Measurements from ENCODE around the gene SIL1. TPM values are rescaled to one million over a fixed set of nuclear protein-coding genes. Genes with fewer than 3 reads are reported as not detected.

The SIL1 gene
- total and polyA plus RNA-seq, 2 donors from 2014 or later, result 48.6 to 91.7 TPM

GRCh38 chr5:139088024-139088423 lies 110.1 kb downstream of the SIL1 start:
- Histone ChIP-seq H3K36me3 (ENCODE audit: control insufficient read depth in 2 of 3, insufficient read depth in 3 of 3, low read length in 3 of 3) (no peaks in the 10 kb centered on the region), H3K4me3 (ENCODE audit: low read length in 3 of 3) (no peak overlapping the region), H3K27ac (ENCODE audit: low read depth in 2 of 2, low read length in 2 of 2) (no peak overlapping the region), H3K4me1 (ENCODE audit: control insufficient read depth in 2 of 3, insufficient read depth in 2 of 3, low read depth in 1 of 3, low read length in 3 of 3) (peaks cover 0 to 3% (median 0%) of the 10 kb centered on the region in 3 donors), H3K27me3 (ENCODE audit: control insufficient read depth, insufficient read depth, low read length) (no peaks in the 10 kb centered on the region), H3K9me3 (ENCODE audit: control insufficient read depth in 2 of 3, insufficient read depth in 1 of 3, low read length in 3 of 3) (no peaks in the 10 kb centered on the region), H3K9ac (ENCODE audit: low read length in 3 of 3) (no peak overlapping the region)
- intact Hi-C loops (cut with DNase I), result no loop called here
- no peak for TF ChIP-seq CTCF (IDR thresholded peaks at IDR 0.05; ENCODE audit: borderline replicate concordance, extremely low read depth, insufficient read depth)
- FAIRE-seq, result no peak
- no peak for DNase-seq

- no peaks in the 10 kb centered on the region for H3K4me1 ChIP-seq (ENCODE audit: control insufficient read depth in 2 of 3, insufficient read depth in 2 of 3, low read depth in 1 of 3, low read length in 3 of 3)
- no peak overlapping the region for H3K9ac ChIP-seq (ENCODE audit: low read length in 3 of 3)
- no peak for TF ChIP-seq CTCF (IDR thresholded peaks at IDR 0.05; ENCODE audit: borderline replicate concordance, extremely low read depth, insufficient read depth)
- intact Hi-C loops (cut with DNase I), result no loop called here
- H3K4me3 ChIP-seq (ENCODE audit: low read length in 3 of 3), result no peak overlapping the region
- no peaks in the 10 kb centered on the region for H3K36me3 ChIP-seq (ENCODE audit: control insufficient read depth in 2 of 3, insufficient read depth in 3 of 3, low read length in 3 of 3)
- H3K27me3 ChIP-seq (ENCODE audit: control insufficient read depth, insufficient read depth, low read length), result no peaks in the 10 kb centered on the region
- no peaks in the 10 kb centered on the region for H3K9me3 ChIP-seq (ENCODE audit: control insufficient read depth in 2 of 3, insufficient read depth in 1 of 3, low read length in 3 of 3)
- FAIRE-seq (no peak), DNase-seq (no peak)
- H3K27ac ChIP-seq (ENCODE audit: low read depth in 2 of 2, low read length in 2 of 2), result no peak overlapping the region
Observed at GRCh38 chr5:139082813-139083498, 115.2 kb downstream of the SIL1 start.

GRCh38 chr5:139079991-139080610 lies 118.1 kb downstream of the SIL1 start:
- intact Hi-C loops (cut with DNase I), result no loop called here
- H3K27ac ChIP-seq (ENCODE audit: low read depth in 2 of 2, low read length in 2 of 2), result no peak overlapping the region
- no peaks in the 10 kb centered on the region for H3K9me3 ChIP-seq (ENCODE audit: control insufficient read depth in 2 of 3, insufficient read depth in 1 of 3, low read length in 3 of 3)
- peaks cover 0 to 7% (median 0%) of the 10 kb centered on the region in 3 donors for H3K4me1 ChIP-seq (ENCODE audit: control insufficient read depth in 2 of 3, insufficient read depth in 2 of 3, low read depth in 1 of 3, low read length in 3 of 3)
- no peak overlapping the region for H3K4me3 ChIP-seq (ENCODE audit: low read length in 3 of 3)
- FAIRE-seq (no peak), DNase-seq (no peak)
- no peaks in the 10 kb centered on the region for H3K27me3 ChIP-seq (ENCODE audit: control insufficient read depth, insufficient read depth, low read length)
- no peak overlapping the region for H3K9ac ChIP-seq (ENCODE audit: low read length in 3 of 3)
- H3K36me3 ChIP-seq (ENCODE audit: control insufficient read depth in 2 of 3, insufficient read depth in 3 of 3, low read length in 3 of 3), result no peaks in the 10 kb centered on the region
- no peak for TF ChIP-seq CTCF (IDR thresholded peaks at IDR 0.05; ENCODE audit: borderline replicate concordance, extremely low read depth, insufficient read depth)
